H1 (cell line): ENCODE results near the gene PARD6A. TPM values are rescaled to one million over a fixed set of nuclear protein-coding genes. Genes with fewer than 3 reads are reported as not detected.

Experiments used
- CTCF ChIA-PET: fragments of 300-600 bp; sonication (Branson Sonifier 250); formaldehyde crosslinking; loops from one replicate; lab custom pipeline; 2021; ENCODE audit not compliant: partially characterized antibody; lab: Charles Lee
- POLR2A ChIA-PET: fragments of 300-600 bp; sonication (Branson Sonifier 250); formaldehyde crosslinking; loops from one replicate; lab custom pipeline; 2021; ENCODE audit warnings: inconsistent platforms; ENCODE audit not compliant: partially characterized antibody; lab: Charles Lee
- DNase-seq, 2 experiments: peaks; one replicate each; pipeline versions ENCODE4 v3.0.0 to v3.0.0-alpha.2; 2010 to 2022; ENCODE audit warnings: low spot score in 2 of 2, low read depth in 1 of 2, mixed read lengths in 1 of 2
- FAIRE-seq: peaks from 2 replicates; lab custom pipeline; 2011; peaks lifted over from hg19 to GRCh38; lab: Jason Lieb, UNC
- H2AFZ ChIP-seq: 2 replicates; pipeline ENCODE4 v1.8.1; 2012; ENCODE audit warnings: low read length, inconsistent platforms
- H2AK5ac ChIP-seq: 2 replicates; pipeline ENCODE4 v1.6.1; 2013; ENCODE audit warnings: low read depth, low read length
- H2BK120ac ChIP-seq: replicated peaks from 2 replicates; pipeline ENCODE3; 2013; ENCODE audit warnings: low read depth, low read length, inconsistent platforms
- H2BK12ac ChIP-seq: 2 replicates; pipeline ENCODE4 v1.6.1; 2013; ENCODE audit warnings: low read depth, low read length
- H2BK15ac ChIP-seq: 2 replicates; pipeline ENCODE4 v1.6.1; 2013; ENCODE audit warnings: low read length
- H2BK20ac ChIP-seq: 2 replicates; pipeline ENCODE4 v1.6.1; 2013; ENCODE audit warnings: low read length
- H2BK5ac ChIP-seq: 2 replicates; pipeline ENCODE4 v1.6.1; 2013; ENCODE audit warnings: low read depth, low read length
- H3K14ac ChIP-seq: 2 replicates; pipeline ENCODE4 v1.6.1; 2013; ENCODE audit warnings: inconsistent platforms; ENCODE audit not compliant: insufficient read length
- H3K18ac ChIP-seq: 2 replicates; pipeline ENCODE4 v1.6.1; 2013; ENCODE audit warnings: low read length; ENCODE audit errors: extremely low read depth
- H3K23ac ChIP-seq: 2 replicates; pipeline ENCODE4 v1.6.1; 2013; ENCODE audit warnings: inconsistent platforms; ENCODE audit not compliant: insufficient read length
- H3K23me2 ChIP-seq: 2 replicates; pipeline ENCODE4 v1.6.1; 2013; ENCODE audit warnings: low read depth, low read length
- H3K27ac ChIP-seq: 2 replicates; pipeline ENCODE4 v1.6.1; 2011; ENCODE audit warnings: low read depth, low read length, inconsistent platforms
- H3K27me3 ChIP-seq, 4 experiments: replicated peaks in 1 of 4; 1 replicate in 1 of 4; 2 replicates in 3 of 4; pipeline versions ENCODE4 v1.6.1 to v1.8.1; 2011 to 2013; ENCODE audit warnings: low read length in 3 of 4, mild to moderate bottlenecking in 3 of 4, inconsistent platforms in 2 of 4, mixed read lengths in 2 of 4, moderate library complexity in 1 of 4; ENCODE audit not compliant: control insufficient read depth in 3 of 4, insufficient read depth in 3 of 4; ENCODE audit errors: extremely low read depth in 1 of 4
- H3K36me3 ChIP-seq, 4 experiments: 2 replicates each; pipeline versions ENCODE4 v1.6.1 to v1.8.1; 2011 to 2013; ENCODE audit warnings: mild to moderate bottlenecking in 4 of 4, low read length in 3 of 4, moderate library complexity in 2 of 4, control low read depth in 1 of 4, inconsistent platforms in 1 of 4; ENCODE audit not compliant: insufficient read depth in 4 of 4, control insufficient read depth in 2 of 4
- H3K4ac ChIP-seq: replicated peaks from 2 replicates; pipeline ENCODE3; 2013; ENCODE audit warnings: low read length, low read depth, mixed read lengths, inconsistent platforms; ENCODE audit not compliant: insufficient read length
- H3K4me1 ChIP-seq, 4 experiments: replicated peaks in 1 of 4; 1 replicate in 1 of 4; 2 replicates in 3 of 4; pipeline versions ENCODE4 v1.6.1 to v1.8.1; 2011 to 2013; ENCODE audit warnings: low read length in 3 of 4, inconsistent platforms in 2 of 4, mixed read lengths in 1 of 4; ENCODE audit not compliant: insufficient read depth in 4 of 4, control insufficient read depth in 3 of 4
- H3K4me2 ChIP-seq, 2 experiments: 2 replicates each; pipeline versions ENCODE4 v1.6.1 to v1.8.1; 2011 to 2013; ENCODE audit warnings: low read depth in 2 of 2, low read length in 2 of 2, control low read depth in 1 of 2, inconsistent platforms in 1 of 2, mild to moderate bottlenecking in 1 of 2; ENCODE audit not compliant: insufficient read depth in 1 of 2
- H3K4me3 ChIP-seq, 4 experiments: fragments of 200-600, 300-600 bp in 1 of 4; sonication (generic), shearing (Covaris generic), sonication (Bioruptor Twin) in 1 of 4; 2 replicates each; pipeline versions ENCODE4 v1.5.1 to v1.8.1; 2011 to 2016; ENCODE audit warnings: low read length in 4 of 4, low read depth in 3 of 4, control low read depth in 2 of 4, inconsistent platforms in 2 of 4, mild to moderate bottlenecking in 2 of 4, mixed read lengths in 1 of 4, moderate library complexity in 1 of 4; ENCODE audit not compliant: insufficient read depth in 2 of 4; ENCODE audit errors: extremely low read depth in 1 of 4
- H3K56ac ChIP-seq: replicated peaks from 2 replicates; pipeline ENCODE3; 2013; ENCODE audit warnings: low read depth, mild to moderate bottlenecking, mixed read lengths, low read length, inconsistent platforms; ENCODE audit not compliant: insufficient read length
- H3K79me1 ChIP-seq: 2 replicates; pipeline ENCODE4 v1.6.1; 2013; ENCODE audit warnings: low read depth, low read length, control low read depth
- H3K79me2 ChIP-seq, 2 experiments: 2 replicates each; pipeline versions ENCODE4 v1.6.1 to v1.8.1; 2012 to 2013; ENCODE audit warnings: low read length in 2 of 2, mild to moderate bottlenecking in 2 of 2, inconsistent platforms in 1 of 2; ENCODE audit not compliant: insufficient read depth in 2 of 2, control insufficient read depth in 1 of 2
- H3K9ac ChIP-seq, 4 experiments: replicated peaks in 1 of 4; 1 replicate in 1 of 4; 2 replicates in 3 of 4; pipeline versions ENCODE4 v1.6.1 to v1.8.1; 2011 to 2013; ENCODE audit warnings: low read depth in 3 of 4, low read length in 3 of 4, control low read depth in 2 of 4, mild to moderate bottlenecking in 2 of 4, moderate library complexity in 2 of 4, inconsistent platforms in 1 of 4; ENCODE audit errors: extremely low read depth in 1 of 4
- H3K9me3 ChIP-seq, 2 experiments: 2 replicates each; pipeline versions ENCODE4 v1.6.1 to v1.8.1; 2012 to 2013; ENCODE audit warnings: mild to moderate bottlenecking in 2 of 2, moderate library complexity in 2 of 2, control low read depth in 1 of 2, inconsistent platforms in 1 of 2, low read depth in 1 of 2, low read length in 1 of 2, mixed read lengths in 1 of 2; ENCODE audit not compliant: insufficient read depth in 2 of 2
- H4K20me1 ChIP-seq, 2 experiments: replicated peaks in 1 of 2; 2 replicates each; pipeline versions ENCODE3 to v1.8.1; 2011 to 2013; ENCODE audit warnings: inconsistent platforms in 2 of 2, low read length in 2 of 2, mild to moderate bottlenecking in 1 of 2; ENCODE audit not compliant: insufficient read depth in 2 of 2, control insufficient read depth in 1 of 2
- H4K5ac ChIP-seq: 2 replicates; pipeline ENCODE4 v1.6.1; 2013; ENCODE audit warnings: low read length, low read depth, mixed read lengths, inconsistent platforms; ENCODE audit not compliant: insufficient read length
- H4K8ac ChIP-seq: 2 replicates; pipeline ENCODE4 v1.8.0; 2013; ENCODE audit warnings: mild to moderate bottlenecking, moderate library complexity, low read length, inconsistent platforms; ENCODE audit not compliant: insufficient read depth; ENCODE audit errors: extremely low read depth
- H4K91ac ChIP-seq: replicated peaks from 2 replicates; pipeline ENCODE3; 2013; ENCODE audit warnings: low read length, mixed read lengths, inconsistent platforms; ENCODE audit not compliant: insufficient read length
- CBX8 ChIP-seq: fragments of 300-800, 300-1000 bp; sonication (generic); IDR thresholded peaks from 2 replicates; pipeline ENCODE4 v1.7.1; 2016; ENCODE audit warnings: low read depth, low read length, borderline replicate concordance
- HDAC6 ChIP-seq: IDR thresholded peaks from one replicate; pipeline ENCODE4 v1.7.1; 2012; ENCODE audit warnings: low read depth, mild to moderate bottlenecking, inconsistent platforms, low read length, moderate library complexity
- JUN ChIP-seq: IDR thresholded peaks from 2 replicates; pipeline ENCODE4 v1.6.1; 2011; ENCODE audit warnings: low read depth, mild to moderate bottlenecking, improper control_type of control experiment, low read length
- PHF8 ChIP-seq: fragments of 200-600 bp; sonication (generic); conservative IDR thresholded peaks from 2 replicates; pipeline ENCODE4 v1.7.1; 2012; ENCODE audit warnings: low read depth, mild to moderate bottlenecking, inconsistent platforms, low read length, moderate library complexity
- SP1 ChIP-seq: IDR thresholded peaks from 2 replicates; pipeline ENCODE4 v1.6.1; 2011; ENCODE audit warnings: low read depth, low read length
- WGBS, 2 experiments: shearing (Covaris generic) in 1 of 2; methylation state at CpG; one replicate each; pipeline versions ENCODE4 v1.1.6 to v1.1.7; 2013 to 2015; ENCODE audit warnings: low lambda C conversion rate in 2 of 2, mixed read lengths in 2 of 2, inconsistent platforms in 1 of 2, low coverage in 1 of 2, missing lambda C conversion rate in 1 of 2; ENCODE audit not compliant: insufficient replicate concordance in 2 of 2, insufficient coverage in 1 of 2, insufficient read length in 1 of 2; ENCODE audit errors: extremely low coverage in 1 of 2, missing lambda C conversion rate in 1 of 2; 5-methylcytosine and 5-hydroxymethylcytosine counted together
- polyA plus RNA-seq, 7 experiments: library from polyadenylated mRNA; depleted of rRNA in 3 of 7; stranded (reverse) in 5 of 7; unstranded in 2 of 7; fragments of >200 nt in 5 of 7; fragments of 200-250 nt in 2 of 7; gene quantifications; 1 replicate in 5 of 7; 2 replicates in 1 of 7; 4 replicates in 1 of 7; pipeline versions ENCODE4 v1.2.1 to v1.2.3, GENCODE V29; 2011 to 2013; ENCODE audit warnings: missing spikeins in 2 of 7, mixed read lengths in 2 of 7
- total RNA-seq: library from RNA; stranded (reverse); fragmentation: NEBNext Ultra II Directional; extraction: Animal tissue kit (Norgen Biotek cat#: 25700); gene quantifications from 2 replicates; pipeline ENCODE4 v1.2.1, GENCODE V29; 2021

Gene PARD6A
- total and polyA plus RNA-seq, 2 of the 8 experiments (the other 6 are each of a cell fraction or from before 2014, with no cell fraction given) = 15.1 to 21.8 TPM

DNA sequence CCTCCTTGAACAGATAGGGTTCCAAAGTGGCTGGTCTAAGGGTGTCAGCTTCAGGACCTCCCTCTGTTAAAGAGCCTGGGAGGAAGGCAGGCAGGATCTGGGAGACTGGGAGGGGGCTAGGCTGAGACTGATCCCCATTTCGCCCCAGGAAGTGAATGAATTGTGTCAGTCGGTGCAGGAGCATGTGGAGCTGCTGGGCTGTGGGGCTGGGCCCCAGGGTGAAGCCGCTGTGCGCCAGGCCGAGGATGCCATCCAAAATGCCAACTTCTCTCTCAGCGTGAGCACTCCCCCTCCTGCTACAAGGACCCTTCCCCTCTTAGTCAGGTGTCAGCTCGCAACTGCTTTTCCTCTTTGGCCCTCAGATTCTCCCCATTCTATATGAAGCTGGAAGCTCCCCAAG, 9.7 kb upstream of the PARD6A start:
- Histone ChIP-seq H3K27me3 (peaks cover 3 to 42% (median 25%) of the 10 kb centered on the region in 4 experiments; a peak in 6 of 7 replicates), H2AFZ (no peak overlapping the region), H4K20me1 (peaks cover 5 to 15% of the 10 kb centered on the region in 2 experiments), H2BK12ac (no peak overlapping the region), H3K23ac (no peak overlapping the region), H2AK5ac (no peak overlapping the region), H3K56ac (no peak overlapping the region), H3K23me2 (peaks cover 5% of the 10 kb centered on the region; the same call in 1 of the 2 replicates), H3K4me2 (no peak overlapping the region), H3K4ac (no peak overlapping the region), H2BK20ac (no peak overlapping the region), H4K5ac (no peak overlapping the region), H3K36me3 (no peaks in the 10 kb centered on the region), H3K9ac (no peak overlapping the region), H3K79me2 (no peaks in the 10 kb centered on the region), H3K18ac (no peak overlapping the region), H4K91ac (no peak overlapping the region), H3K9me3 (no peaks in the 10 kb centered on the region), H3K14ac (no peak overlapping the region), H2BK120ac (no peak overlapping the region), H2BK15ac (no peak overlapping the region), H3K4me3 (no peak overlapping the region), H3K4me1 (peaks cover 0 to 18% (median 7%) of the 10 kb centered on the region in 4 experiments; a peak in 5 of 7 replicates), H4K8ac (no peak overlapping the region)
- DNase-seq = no peak
- WGBS, 2 experiments = 92% methylated on average over 7 of the region's 7 CpGs; no CpG with 5 or more reads in 1 of the 2 experiments
- POLR2A ChIA-PET = interaction anchor here (0.6 to 3.4 kb wide), 3 partner anchors 9 to 89 kb away, joined by 3 to 13 read pairs (median 8); partner anchors contain the start of genes ACD, CTCF and PARD6A
- TF ChIP-seq JUN (no peak), SP1 (no peak), PHF8 (no peak), CBX8 (no peak), HDAC6 (no peak)
- TF ChIP-seq, all 59 proteins: peak for 0
- CTCF ChIA-PET = interaction anchor here (0.9 to 18.0 kb wide), 11 partner anchors 9 to 157 kb away, joined by 3 to 202 read pairs (median 4); partner anchors contain the start of genes ACD, C16orf86, ENKD1 and PARD6A
- H3K79me1 ChIP-seq = no peaks in the 10 kb centered on the region
- H3K27ac ChIP-seq = no peak overlapping the region
- no peak for FAIRE-seq
- H2BK5ac ChIP-seq = no peak overlapping the region
